NB4 (cell line): ENCODE results near the gene MPRIP.

ENCODE experiments used
- DNase-seq: peaks from one replicate; pipeline ENCODE4 v3.0.0; 2010; ENCODE audit warnings: low read depth
- H3K4me3 ChIP-seq: one replicate; pipeline ENCODE4 v1.5.1; 2011; ENCODE audit warnings: mild to moderate bottlenecking, low read depth, low read length, moderate library complexity
- CTCF ChIP-seq: IDR thresholded peaks from one replicate; pipeline ENCODE4 v1.5.1; 2012; ENCODE audit warnings: low read depth, low read length
- MAX ChIP-seq: IDR thresholded peaks from 2 replicates; pipeline ENCODE4 v1.6.1; 2011; ENCODE audit warnings: low read depth, low read length
- MYC ChIP-seq: IDR thresholded peaks from 2 replicates; pipeline ENCODE4 v1.6.1; 2011; ENCODE audit warnings: low read depth, low read length
- POLR2A ChIP-seq: IDR thresholded peaks from 2 replicates; pipeline ENCODE4 v1.6.1; 2011; ENCODE audit warnings: mild to moderate bottlenecking; ENCODE audit not compliant: insufficient read length; ENCODE audit errors: extremely low read depth

MPRIP gene

GRCh38 chr17:17224137-17224536, 181.9 kb downstream of the MPRIP start:
- no peak for DNase-seq
- no peak overlapping the region for H3K4me3 ChIP-seq
- TF ChIP-seq POLR2A, result no peak

GRCh38 chr17:17225901-17226300, 183.6 kb downstream of the MPRIP start:
- no peak overlapping the region for H3K4me3 ChIP-seq
- DNase-seq, result no peak
- TF ChIP-seq MYC, result no peak
- TF ChIP-seq CTCF, result no peak
- TF ChIP-seq MAX, result no peak

GRCh38 chr17:17226451-17227265, 184.4 kb downstream of the MPRIP start:
- no peak for DNase-seq
- no peak overlapping the region for H3K4me3 ChIP-seq
- TF ChIP-seq MYC (no peak), CTCF (no peak), POLR2A (no peak), MAX (no peak)

- TF ChIP-seq MAX (no peak), MYC (no peak), CTCF (no peak), POLR2A (no peak)
- DNase-seq, result no peak
- H3K4me3 ChIP-seq, result no peak overlapping the region
Observed at GRCh38 chr17:17227608-17228520, 185.6 kb downstream of the MPRIP start.

- no peak overlapping the region for H3K4me3 ChIP-seq
- TF ChIP-seq MYC (no peak), CTCF (no peak), POLR2A (no peak)
- no peak for DNase-seq
Observed at GRCh38 chr17:17228521-17229279, 186.4 kb downstream of the MPRIP start.
